Heart right ventricle (tissue), 16 donors: ENCODE results near the gene EIF3L. TPM values are rescaled to one million over a fixed set of nuclear protein-coding genes. Genes with fewer than 3 reads are reported as not detected.

Experiments
- ATAC-seq, 8 donors: fragments of 200-7000 bp; cut with Tn5 transposase; one replicate each; pipeline ENCODE4 v1.9.1; 2020; ENCODE audit warnings: mild to moderate bottlenecking in 8 of 8, moderate library complexity in 8 of 8, moderate number of reproducible peaks in 1 of 8
- DNase-seq, 2 donors: peaks; one replicate each; pipeline ENCODE4 v3.0.0-alpha.2; 2020
- H3K27ac ChIP-seq, 10 donors: fragments of 200-600 bp; sonication (generic) in 2 of 10; one replicate each; pipeline versions ENCODE4 v1.5.0 to v1.8.0; 2020 to 2022; ENCODE audit warnings: mild to moderate bottlenecking in 3 of 10
- H3K27me3 ChIP-seq, 7 donors: fragments of 200-600 bp; one replicate each; pipeline ENCODE4 v1.8.0; 2021 to 2022; ENCODE audit warnings: mild to moderate bottlenecking in 2 of 7
- H3K36me3 ChIP-seq, 9 donors: fragments of 200-600 bp; sonication (generic) in 1 of 9; one replicate each; pipeline versions ENCODE4 v1.5.0 to v1.8.0; 2020 to 2022; ENCODE audit warnings: mild to moderate bottlenecking in 2 of 9
- H3K4me1 ChIP-seq, 9 donors: fragments of 200-600 bp; sonication (generic) in 1 of 9; one replicate each; pipeline versions ENCODE4 v1.5.0 to v1.8.0; 2020 to 2022; ENCODE audit warnings: mild to moderate bottlenecking in 4 of 9
- H3K4me3 ChIP-seq, 10 donors: fragments of 200-600 bp; sonication (generic) in 2 of 10; one replicate each; pipeline versions ENCODE4 v1.5.0 to v1.8.0; 2020 to 2022; ENCODE audit warnings: mild to moderate bottlenecking in 7 of 10, moderate library complexity in 2 of 10
- H3K9me3 ChIP-seq, 11 donors: fragments of 200-600 bp in 10 of 11; sonication (generic) in 2 of 11; one replicate each; pipeline versions ENCODE4 v1.5.0 to v1.8.0; 2013 to 2022; ENCODE audit warnings: mild to moderate bottlenecking in 2 of 11, control low read depth in 1 of 11, moderate library complexity in 1 of 11
- WGBS, 2 donors: extraction: QIAGEN DNeasy Blood & Tissue Kit; methylation state at CpG; one replicate each; pipeline ENCODE4 v1.1.7; 2013; ENCODE audit warnings: inconsistent platforms in 1 of 2; 5-methylcytosine and 5-hydroxymethylcytosine counted together
- intact Hi-C, 10 donors: fragments of 100-400 bp; cut with DNase I; formaldehyde crosslinking; loops; one replicate each; pipeline versions ENCODE4 v1.11.1 to v1.14.2; 2022
- polyA plus RNA-seq, 2 donors: library from polyadenylated mRNA; stranded (reverse); fragments of 200-250 nt; gene quantifications; one replicate each; pipeline ENCODE4 v1.2.3, GENCODE V29; 2013
- total RNA-seq, 10 donors: library from RNA; stranded (reverse); fragmentation: NEBNext Ultra II Directional in 3 of 10; extraction: Animal tissue kit (Norgen Biotek cat#: 25700) in 3 of 10; gene quantifications; one replicate each; pipeline versions ENCODE4 v1.2.1 to v1.2.4, GENCODE V29; 2021 to 2023
- TF ChIP-seq, protein P1 (sequence below), 9 donors: fragments of 200-600 bp; sonication (generic) in 2 of 9; IDR thresholded peaks; one replicate each; pipeline versions ENCODE4 v1.5.0 to v1.8.0; 2021 to 2022; ENCODE audit warnings: antibody characterized with exemption in 9 of 9, mild to moderate bottlenecking in 5 of 9, moderate library complexity in 1 of 9
- donor health status: Arrhythmogenic right ventricular cardiomyopathy.
- donor health status: ischemic (EF 13 %, LVEDD 7.1; RV severe dilation, severe dysfunction).
- donor health status: healthy with polysubstance abuse.
- donor health status: DM: no; HTN: yes; CAD: no.
- donor health status: DM: no; HTN: no; CAD: no.
- donor health status: ischemic (EF 25% LVEDD 6.9; RV normal size, moderate dysfunction).
- donor health status: ischemic (EF 25% LVEDD 5.7; RV mildly dilated, moderate dysfunction).
- donor health status: healthy.
- donor health status: DM: yes; HTN: yes; CAD: no.
- donor health status: Ischemic cardiomyopathy.
- donor health status: ischemic (EF 35%, LVEDD 5.7; RV mildly dilated, moderate dysfunction).
- donor health status: nonischemic (EF 11% LVEDD 7.7; RV severe dilation, severe dysfunction).
- donor health status: DM: yes; HTN: yes; CAD: no.
- donor health status: PGD.
- donor health status: ischemic (EF 29% LVEDD 5.4; RV normal size, mild dysfunction).
- donor health status: nonischemic (EF 23%, LVEDD 6.1; RV moderate dilation, normal function).

EIF3L gene
- total and polyA plus RNA-seq, 12 donors = 135 to 489 (median 428) TPM

- Histone ChIP-seq H3K4me3 (no peak overlapping the region), H3K27ac (no peak overlapping the region), H3K9me3 (no peaks in the 10 kb centered on the region), H3K36me3 (no peaks in the 10 kb centered on the region), H3K27me3 (peaks cover 0 to 57% (median 39%) of the 10 kb centered on the region in 7 donors), H3K4me1 (peaks cover 4 to 37% (median 26%) of the 10 kb centered on the region in 9 donors)
- intact Hi-C loops = loop anchor here in 1 of 10 donors (5.0 kb wide), 1 partner anchor 135 kb away; no protein-coding TSS in a partner anchor
- TF ChIP-seq, protein P1, sequence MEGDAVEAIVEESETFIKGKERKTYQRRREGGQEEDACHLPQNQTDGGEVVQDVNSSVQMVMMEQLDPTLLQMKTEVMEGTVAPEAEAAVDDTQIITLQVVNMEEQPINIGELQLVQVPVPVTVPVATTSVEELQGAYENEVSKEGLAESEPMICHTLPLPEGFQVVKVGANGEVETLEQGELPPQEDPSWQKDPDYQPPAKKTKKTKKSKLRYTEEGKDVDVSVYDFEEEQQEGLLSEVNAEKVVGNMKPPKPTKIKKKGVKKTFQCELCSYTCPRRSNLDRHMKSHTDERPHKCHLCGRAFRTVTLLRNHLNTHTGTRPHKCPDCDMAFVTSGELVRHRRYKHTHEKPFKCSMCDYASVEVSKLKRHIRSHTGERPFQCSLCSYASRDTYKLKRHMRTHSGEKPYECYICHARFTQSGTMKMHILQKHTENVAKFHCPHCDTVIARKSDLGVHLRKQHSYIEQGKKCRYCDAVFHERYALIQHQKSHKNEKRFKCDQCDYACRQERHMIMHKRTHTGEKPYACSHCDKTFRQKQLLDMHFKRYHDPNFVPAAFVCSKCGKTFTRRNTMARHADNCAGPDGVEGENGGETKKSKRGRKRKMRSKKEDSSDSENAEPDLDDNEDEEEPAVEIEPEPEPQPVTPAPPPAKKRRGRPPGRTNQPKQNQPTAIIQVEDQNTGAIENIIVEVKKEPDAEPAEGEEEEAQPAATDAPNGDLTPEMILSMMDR (IDR thresholded peaks at IDR 0.05) = no peak
- ATAC-seq (no peak), DNase-seq (no peak)
- 56 to 59% methylated on average over 8 of the region's 8 CpGs for WGBS, 2 donors
These were observed 27.0 kb upstream of the EIF3L start for GRCh38 chr22:37822079-37822833.

DNA sequence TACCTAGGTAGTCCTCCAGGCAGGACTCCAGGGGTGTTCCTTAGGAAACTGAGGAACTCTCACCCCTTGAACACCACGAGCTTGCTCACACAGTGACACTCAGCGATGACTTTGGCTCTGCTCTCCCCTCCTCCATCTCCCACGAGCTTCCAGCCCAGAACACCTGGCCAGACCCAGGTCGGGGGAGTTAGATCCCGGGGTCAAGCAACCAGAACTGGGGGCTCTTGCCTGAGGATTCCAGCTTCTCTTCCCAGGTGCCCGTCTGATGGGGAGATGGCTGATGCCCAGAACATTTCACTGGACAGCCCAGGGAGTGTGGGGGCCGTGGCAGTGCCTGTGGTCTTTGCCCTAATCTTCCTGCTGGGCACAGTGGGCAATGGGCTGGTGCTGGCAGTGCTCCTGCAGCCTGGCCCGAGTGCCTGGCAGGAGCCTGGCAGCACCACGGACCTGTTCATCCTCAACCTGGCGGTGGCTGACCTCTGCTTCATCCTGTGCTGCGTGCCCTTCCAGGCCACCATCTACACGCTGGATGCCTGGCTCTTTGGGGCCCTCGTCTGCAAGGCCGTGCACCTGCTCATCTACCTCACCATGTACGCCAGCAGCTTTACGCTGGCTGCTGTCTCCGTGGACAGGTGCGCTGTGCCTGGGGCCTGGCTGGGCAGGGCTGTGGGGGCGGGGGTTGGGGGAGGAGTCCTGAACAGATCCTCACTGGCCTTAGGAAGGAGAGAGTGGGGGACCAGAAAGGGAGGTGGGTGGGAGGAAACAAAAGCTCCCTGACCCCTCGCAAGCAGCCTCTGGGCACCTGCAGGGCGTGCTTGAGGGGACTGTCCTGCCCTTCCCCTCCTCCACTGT lies 25.9 kb upstream of the EIF3L start, which contains the start of gene GALR3:
TSS of gene GALR3 (plus strand) at position 249 of the 852 bp plus-strand sequence. CDS start at position 274, 25 bp downstream.
- Histone ChIP-seq H3K36me3 (peaks cover 0 to 1% (median 0%) of the 10 kb centered on the region in 9 donors), H3K4me3 (no peak within 1 kb of the TSS), H3K27ac (no peak within 1 kb of the TSS), H3K9me3 (no peaks in the 10 kb centered on the region), H3K27me3 (peaks cover 0 to 50% (median 39%) of the 10 kb centered on the region in 7 donors), H3K4me1 (peaks cover 2 to 29% (median 17%) of the 10 kb centered on the region in 9 donors)
- intact Hi-C loops = loop anchor here in 1 of 10 donors (5.0 kb wide), 1 partner anchor 134 kb away; no protein-coding TSS in a partner anchor
- TF ChIP-seq, protein P1 (IDR thresholded peaks at IDR 0.05) = no peak
- 68 to 75% methylated on average over 21 of the region's 21 CpGs for WGBS, 2 donors
- ATAC-seq (no peak), DNase-seq (no peak)

DNA sequence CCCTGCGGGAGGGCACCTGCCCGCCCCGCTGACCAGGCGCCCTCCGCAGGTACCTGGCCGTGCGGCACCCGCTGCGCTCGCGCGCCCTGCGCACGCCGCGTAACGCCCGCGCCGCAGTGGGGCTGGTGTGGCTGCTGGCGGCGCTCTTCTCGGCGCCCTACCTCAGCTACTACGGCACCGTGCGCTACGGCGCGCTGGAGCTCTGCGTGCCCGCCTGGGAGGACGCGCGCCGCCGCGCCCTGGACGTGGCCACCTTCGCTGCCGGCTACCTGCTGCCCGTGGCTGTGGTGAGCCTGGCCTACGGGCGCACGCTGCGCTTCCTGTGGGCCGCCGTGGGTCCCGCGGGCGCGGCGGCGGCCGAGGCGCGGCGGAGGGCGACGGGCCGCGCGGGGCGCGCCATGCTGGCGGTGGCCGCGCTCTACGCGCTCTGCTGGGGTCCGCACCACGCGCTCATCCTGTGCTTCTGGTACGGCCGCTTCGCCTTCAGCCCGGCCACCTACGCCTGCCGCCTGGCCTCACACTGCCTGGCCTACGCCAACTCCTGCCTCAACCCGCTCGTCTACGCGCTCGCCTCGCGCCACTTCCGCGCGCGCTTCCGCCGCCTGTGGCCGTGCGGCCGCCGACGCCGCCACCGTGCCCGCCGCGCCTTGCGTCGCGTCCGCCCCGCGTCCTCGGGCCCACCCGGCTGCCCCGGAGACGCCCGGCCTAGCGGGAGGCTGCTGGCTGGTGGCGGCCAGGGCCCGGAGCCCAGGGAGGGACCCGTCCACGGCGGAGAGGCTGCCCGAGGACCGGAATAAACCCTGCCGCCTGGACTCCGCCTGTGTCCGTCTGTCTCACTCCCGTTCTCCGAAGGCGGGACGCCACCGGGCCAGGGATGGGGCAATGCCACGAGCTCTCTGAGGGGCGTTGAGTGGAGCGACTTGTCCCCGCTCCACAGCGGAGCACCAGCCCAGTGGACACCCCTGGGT lies 24.3 kb upstream of the EIF3L start:
- peaks cover 0 to 45% (median 30%) of the 10 kb centered on the region in 7 donors for H3K27me3 ChIP-seq
- TF ChIP-seq, protein P1 (IDR thresholded peaks at IDR 0.05) = no peak
- intact Hi-C loops = loop anchor here in 1 of 10 donors (5.0 kb wide), 1 partner anchor 132 kb away; no protein-coding TSS in a partner anchor
- H3K4me1 ChIP-seq = peaks cover 0 to 20% (median 8%) of the 10 kb centered on the region in 9 donors
- WGBS, 2 donors = 9 to 12% methylated on average over 103 to 135 of the region's 135 CpGs
- peak overlapping the region in 7 of 10 donors; percentile 13 to 42 (median 32) for H3K4me3 ChIP-seq
- ATAC-seq = peak in 2 of 8 donors; percentile 13 to 27
- no peak overlapping the region for H3K27ac ChIP-seq
- no peak for DNase-seq
- H3K36me3 ChIP-seq = peaks cover 0 to 17% (median 5%) of the 10 kb centered on the region in 9 donors
- H3K9me3 ChIP-seq = no peaks in the 10 kb centered on the region
